Measurements from ENCODE around the gene ATP5PD. TPM values are rescaled to one million over a fixed set of nuclear protein-coding genes. Genes with fewer than 3 reads are reported as not detected.

Gene ATP5PD
- total RNA-seq, 1 donor from 2014 or later: 153 TPM

DNA sequence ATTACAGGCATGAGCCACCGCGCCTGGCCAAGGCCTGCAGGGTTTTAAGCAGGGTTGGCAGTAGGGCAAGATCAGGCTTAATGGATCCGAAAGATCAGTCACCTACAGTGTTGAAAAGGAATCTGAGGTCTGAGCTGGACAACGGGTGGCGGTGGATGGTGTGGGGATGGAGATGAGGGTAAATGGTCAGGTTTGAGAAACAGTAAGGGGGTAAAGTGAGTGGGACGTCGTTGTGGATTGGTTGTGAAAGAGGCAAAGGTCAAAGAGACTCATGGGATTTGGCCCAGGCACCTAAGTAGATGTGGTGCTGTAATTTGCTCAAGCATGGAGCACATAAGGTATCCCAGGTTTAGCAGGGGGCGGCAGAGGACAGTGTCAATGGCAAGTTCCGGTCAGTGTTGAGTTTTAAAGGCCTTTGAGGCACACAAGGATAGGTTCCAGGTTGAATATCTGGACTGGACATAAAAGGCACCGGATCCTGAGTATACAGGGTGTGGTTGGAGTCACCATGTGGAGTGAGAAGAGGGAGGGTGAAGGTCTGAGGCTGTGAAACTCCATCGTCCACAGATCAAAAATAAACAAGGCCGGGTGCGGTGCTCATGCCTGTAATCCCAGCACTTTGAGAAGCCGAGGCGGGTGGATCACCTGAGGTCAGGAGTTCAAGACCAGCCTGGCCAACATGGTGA lies 39.9 kb upstream of the ATP5PD start:
- Mint-ChIP-seq H3K27me3 (ENCODE audit: low read depth) (no peaks in the 10 kb centered on the region), H3K9me3 (no peaks in the 10 kb centered on the region), H3K27ac (peak overlapping the region; percentile 96), H3K36me3 (no peaks in the 10 kb centered on the region), H3K4me3 (peak overlapping the region; percentile 71), H3K4me1 (peaks cover 55% of the 10 kb centered on the region)
- no peak for DNase-seq (ENCODE audit: low spot score in 2 of 2, unreplicated experiment in 2 of 2)
- TF ChIP-seq, protein P1, sequence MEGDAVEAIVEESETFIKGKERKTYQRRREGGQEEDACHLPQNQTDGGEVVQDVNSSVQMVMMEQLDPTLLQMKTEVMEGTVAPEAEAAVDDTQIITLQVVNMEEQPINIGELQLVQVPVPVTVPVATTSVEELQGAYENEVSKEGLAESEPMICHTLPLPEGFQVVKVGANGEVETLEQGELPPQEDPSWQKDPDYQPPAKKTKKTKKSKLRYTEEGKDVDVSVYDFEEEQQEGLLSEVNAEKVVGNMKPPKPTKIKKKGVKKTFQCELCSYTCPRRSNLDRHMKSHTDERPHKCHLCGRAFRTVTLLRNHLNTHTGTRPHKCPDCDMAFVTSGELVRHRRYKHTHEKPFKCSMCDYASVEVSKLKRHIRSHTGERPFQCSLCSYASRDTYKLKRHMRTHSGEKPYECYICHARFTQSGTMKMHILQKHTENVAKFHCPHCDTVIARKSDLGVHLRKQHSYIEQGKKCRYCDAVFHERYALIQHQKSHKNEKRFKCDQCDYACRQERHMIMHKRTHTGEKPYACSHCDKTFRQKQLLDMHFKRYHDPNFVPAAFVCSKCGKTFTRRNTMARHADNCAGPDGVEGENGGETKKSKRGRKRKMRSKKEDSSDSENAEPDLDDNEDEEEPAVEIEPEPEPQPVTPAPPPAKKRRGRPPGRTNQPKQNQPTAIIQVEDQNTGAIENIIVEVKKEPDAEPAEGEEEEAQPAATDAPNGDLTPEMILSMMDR (IDR thresholded peaks at IDR 0.05; ENCODE audit: unreplicated experiment): no peak

DNA sequence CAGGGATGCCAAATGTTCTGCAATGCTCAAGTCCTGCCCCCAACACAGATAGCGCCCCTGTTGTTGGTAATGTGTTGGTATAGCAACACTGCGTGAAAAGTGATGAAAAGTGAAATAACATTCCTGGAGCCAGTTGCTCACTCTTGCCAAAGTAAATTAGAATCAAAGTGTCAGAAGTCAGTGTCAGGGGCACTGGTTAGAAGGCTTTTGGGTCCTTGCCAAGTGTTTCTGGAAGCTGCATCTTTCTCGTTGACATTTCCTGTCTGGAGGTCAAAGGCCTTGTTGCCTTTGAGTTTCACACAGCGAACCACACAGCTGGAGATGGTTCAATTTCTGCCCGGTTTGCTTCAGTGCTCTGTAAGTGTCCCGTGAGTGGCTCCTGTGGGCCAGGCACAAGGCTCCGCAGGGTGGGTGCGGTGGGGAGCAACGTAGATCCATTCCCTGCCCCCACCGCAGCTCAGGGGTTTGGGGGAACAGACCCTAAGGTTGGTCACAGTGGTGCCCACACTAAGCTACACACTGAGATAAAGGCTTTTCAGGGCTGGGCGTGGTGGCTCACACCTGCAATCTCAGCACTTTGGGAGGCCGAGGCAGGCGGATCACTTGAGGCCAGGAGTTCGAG lies 37.4 kb upstream of the ATP5PD start:
- TF ChIP-seq, protein P1 (IDR thresholded peaks at IDR 0.05; ENCODE audit: unreplicated experiment): no peak
- Mint-ChIP-seq H3K4me1 (peaks cover 36% of the 10 kb centered on the region), H3K36me3 (no peaks in the 10 kb centered on the region), H3K27ac (peak overlapping the region; percentile 71), H3K9me3 (no peaks in the 10 kb centered on the region), H3K27me3 (ENCODE audit: low read depth) (no peaks in the 10 kb centered on the region), H3K4me3 (no peak overlapping the region)
- no peak for DNase-seq (ENCODE audit: low spot score in 2 of 2, unreplicated experiment in 2 of 2)

DNA sequence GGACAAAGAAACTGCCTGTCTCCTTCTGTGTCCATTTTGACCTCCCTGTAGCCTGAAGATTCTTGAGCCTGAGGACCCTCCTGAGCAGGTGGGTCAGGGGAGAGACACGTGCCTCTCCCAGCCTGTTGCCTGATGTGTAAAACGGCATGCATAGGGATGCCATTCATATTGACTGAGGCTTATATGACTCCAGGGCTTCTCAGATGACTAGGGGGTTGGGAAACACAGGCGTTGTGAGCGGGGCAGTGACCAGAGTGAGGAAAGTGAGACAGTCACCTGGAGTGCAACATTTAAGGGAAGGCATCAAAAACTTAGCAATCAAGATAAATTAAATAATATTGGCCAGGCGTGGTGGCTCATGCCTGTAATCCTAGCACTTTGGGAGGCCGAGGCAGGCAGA lies 35.9 kb upstream of the ATP5PD start:
- no peak overlapping the region for H3K4me3 Mint-ChIP-seq
- no peaks in the 10 kb centered on the region for H3K9me3 Mint-ChIP-seq
- peaks cover 35% of the 10 kb centered on the region for H3K4me1 Mint-ChIP-seq
- no peak for DNase-seq (ENCODE audit: low spot score in 2 of 2, unreplicated experiment in 2 of 2)
- H3K27ac Mint-ChIP-seq: no peak overlapping the region
- TF ChIP-seq, protein P1 (IDR thresholded peaks at IDR 0.05; ENCODE audit: unreplicated experiment): no peak
- H3K27me3 Mint-ChIP-seq (ENCODE audit: low read depth): no peaks in the 10 kb centered on the region
- H3K36me3 Mint-ChIP-seq: no peaks in the 10 kb centered on the region

DNA sequence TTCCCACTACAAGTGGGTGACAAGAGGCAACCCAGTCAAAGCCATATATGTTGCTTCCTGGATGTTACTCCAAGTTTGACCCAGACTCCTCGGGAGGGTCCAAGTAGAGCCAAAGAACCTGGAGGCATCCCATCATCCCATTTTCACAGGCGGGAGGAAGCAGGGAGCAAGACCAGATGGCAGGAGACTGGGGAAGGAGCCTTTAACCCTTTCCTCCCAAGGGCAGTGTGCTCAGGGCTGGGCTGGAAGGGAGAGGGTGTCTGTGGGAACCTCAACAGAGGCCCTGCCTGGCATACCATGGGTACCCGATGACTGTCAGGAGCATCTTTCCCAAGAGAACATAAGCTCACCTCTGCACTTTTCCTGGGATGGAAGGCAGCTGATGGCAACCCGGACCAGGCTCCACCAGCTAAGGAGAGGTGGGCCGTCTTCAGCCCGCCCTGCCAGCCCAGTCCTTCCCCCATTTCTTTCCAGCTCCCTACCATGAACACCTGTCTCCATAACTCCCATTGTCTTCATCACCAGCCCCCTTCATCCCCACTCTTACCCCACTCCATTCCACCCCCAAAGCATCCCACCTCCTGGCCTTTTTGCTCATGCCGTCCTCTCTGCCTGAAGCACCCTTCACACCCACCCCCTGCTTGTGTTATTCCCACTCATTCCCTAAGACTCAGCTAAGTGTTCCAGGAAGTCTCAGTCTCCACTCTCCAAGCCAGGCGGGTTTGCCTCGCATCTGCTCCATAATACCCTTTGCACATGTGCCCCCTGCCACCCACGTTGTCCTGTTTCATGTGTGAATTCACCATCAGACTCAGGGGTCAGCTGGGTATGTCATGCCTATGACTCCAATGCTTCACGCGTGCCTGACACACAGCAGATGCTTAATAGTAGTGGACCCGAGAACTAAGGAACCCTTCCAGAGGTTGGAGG lies 35.1 kb upstream of the ATP5PD start:
- Mint-ChIP-seq H3K36me3 (no peaks in the 10 kb centered on the region), H3K27ac (no peak overlapping the region)
- TF ChIP-seq, protein P1 (IDR thresholded peaks at IDR 0.05; ENCODE audit: unreplicated experiment): no peak

DNA sequence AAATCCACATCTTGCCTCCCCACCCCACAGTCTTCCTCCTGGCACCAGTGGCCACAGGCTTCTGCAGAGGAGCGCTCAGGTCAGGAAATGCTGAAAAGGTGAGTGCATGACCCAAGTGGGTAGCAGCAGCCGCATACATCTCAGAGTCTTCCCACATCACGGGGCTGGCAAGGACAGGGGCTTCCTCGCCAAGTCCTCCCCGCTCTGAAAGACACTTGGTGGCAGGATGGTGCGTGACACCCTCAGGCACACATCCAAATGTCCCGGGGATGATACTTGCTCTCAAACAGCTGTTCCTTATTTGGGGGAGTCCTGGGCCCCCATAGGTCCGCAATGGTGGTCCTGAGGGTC lies 32.2 kb upstream of the ATP5PD start:
- H3K4me1 Mint-ChIP-seq: peaks cover 18% of the 10 kb centered on the region
- TF ChIP-seq, protein P1 (IDR thresholded peaks at IDR 0.05; ENCODE audit: unreplicated experiment): no peak
- no peak overlapping the region for H3K4me3 Mint-ChIP-seq
- H3K27me3 Mint-ChIP-seq (ENCODE audit: low read depth): no peaks in the 10 kb centered on the region
- no peak for DNase-seq (ENCODE audit: low spot score in 2 of 2, unreplicated experiment in 2 of 2)
- H3K9me3 Mint-ChIP-seq: no peaks in the 10 kb centered on the region
- H3K36me3 Mint-ChIP-seq: no peaks in the 10 kb centered on the region
- peak overlapping the region; percentile 73 for H3K27ac Mint-ChIP-seq

More for the DNA sequence above, 35.1 kb upstream of the ATP5PD start:
- peaks cover 30% of the 10 kb centered on the region for H3K4me1 Mint-ChIP-seq
- H3K9me3 Mint-ChIP-seq: no peaks in the 10 kb centered on the region
- H3K4me3 Mint-ChIP-seq: no peak overlapping the region
- DNase-seq (ENCODE audit: low spot score in 2 of 2, unreplicated experiment in 2 of 2): no peak
- no peaks in the 10 kb centered on the region for H3K27me3 Mint-ChIP-seq (ENCODE audit: low read depth)
